ENCODE results near the gene ACSL5.

DNA sequence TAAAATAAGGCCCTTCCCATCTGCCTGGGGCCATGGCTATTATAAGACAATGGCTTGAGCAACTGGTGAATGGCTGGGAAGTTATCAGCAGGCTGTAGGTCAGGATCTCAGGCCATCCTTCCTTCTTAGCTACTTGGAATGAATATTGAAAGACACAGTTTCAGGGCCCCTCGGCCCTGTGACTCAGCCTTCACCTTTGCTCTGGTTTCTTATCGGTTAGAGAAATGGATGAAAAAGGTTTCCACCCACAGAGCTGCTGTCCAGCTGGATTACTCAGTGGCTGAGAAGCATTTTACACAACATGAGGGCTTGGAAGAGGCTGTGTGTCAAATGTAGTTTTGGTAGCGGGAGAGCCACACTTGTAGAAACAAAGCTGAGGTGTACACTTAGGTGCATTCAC, 9.4 kb downstream of the ACSL5 start:
- no peak for TF ChIP-seq CTCF (IDR thresholded peaks at IDR 0.05; ENCODE audit: low read depth, low read length)
- no peak for TF ChIP-seq EZH2phosphoT487 (IDR thresholded peaks at IDR 0.05; ENCODE audit: low read depth)

Data from OCI-LY3 (cell line).